Parathyroid adenoma (tissue), 2 donors: Measurements from ENCODE around the gene GNB1L.

Source experiments
- H2AFZ ChIP-seq: fragments of 300-600 bp; sonication (generic); one replicate; pipeline ENCODE4 v1.7.0; 2017; ENCODE audit warnings: antibody characterized with exemption, mild to moderate bottlenecking
- H3K27ac ChIP-seq: fragments of 300-600 bp; sonication (generic); one replicate; pipeline ENCODE4 v1.7.0; 2017
- H3K27me3 ChIP-seq: fragments of 300-600 bp; sonication (generic); one replicate; pipeline ENCODE4 v1.7.0; 2017; ENCODE audit warnings: low read length; ENCODE audit not compliant: control insufficient read depth, insufficient read depth
- H3K36me3 ChIP-seq: fragments of 300-600 bp; sonication (generic); one replicate; pipeline ENCODE4 v1.7.0; 2017; ENCODE audit warnings: low read length; ENCODE audit not compliant: control insufficient read depth, insufficient read depth
- H3K4me1 ChIP-seq: fragments of 300-600 bp; sonication (generic); one replicate; pipeline ENCODE4 v1.7.0; 2017; ENCODE audit warnings: control low read depth
- H3K4me2 ChIP-seq: fragments of 300-600 bp; sonication (generic); one replicate; pipeline ENCODE4 v1.7.0; 2017; ENCODE audit warnings: low read length
- H3K4me3 ChIP-seq: fragments of 300-600 bp; sonication (generic); one replicate; pipeline ENCODE4 v1.7.0; 2017; ENCODE audit warnings: low read depth, low read length
- H3K79me2 ChIP-seq: fragments of 300-600 bp; sonication (generic); one replicate; pipeline ENCODE4 v1.7.0; 2017; ENCODE audit warnings: control low read depth
- H3K9ac ChIP-seq: fragments of 300-600 bp; sonication (generic); one replicate; pipeline ENCODE4 v1.7.0; 2017; ENCODE audit warnings: mild to moderate bottlenecking
- H3K9me3 ChIP-seq: fragments of 300-600 bp; sonication (generic); one replicate; pipeline ENCODE4 v1.7.0; 2017; ENCODE audit warnings: low read length; ENCODE audit not compliant: control insufficient read depth
- TF ChIP-seq, protein P1 (sequence below): fragments of 300-600 bp; sonication (generic); IDR thresholded peaks from one replicate; pipeline ENCODE4 v1.7.0; 2017; ENCODE audit warnings: antibody characterized with exemption, mild to moderate bottlenecking
- donor health status: primary hyperparathyroidism.

Gene GNB1L

DNA sequence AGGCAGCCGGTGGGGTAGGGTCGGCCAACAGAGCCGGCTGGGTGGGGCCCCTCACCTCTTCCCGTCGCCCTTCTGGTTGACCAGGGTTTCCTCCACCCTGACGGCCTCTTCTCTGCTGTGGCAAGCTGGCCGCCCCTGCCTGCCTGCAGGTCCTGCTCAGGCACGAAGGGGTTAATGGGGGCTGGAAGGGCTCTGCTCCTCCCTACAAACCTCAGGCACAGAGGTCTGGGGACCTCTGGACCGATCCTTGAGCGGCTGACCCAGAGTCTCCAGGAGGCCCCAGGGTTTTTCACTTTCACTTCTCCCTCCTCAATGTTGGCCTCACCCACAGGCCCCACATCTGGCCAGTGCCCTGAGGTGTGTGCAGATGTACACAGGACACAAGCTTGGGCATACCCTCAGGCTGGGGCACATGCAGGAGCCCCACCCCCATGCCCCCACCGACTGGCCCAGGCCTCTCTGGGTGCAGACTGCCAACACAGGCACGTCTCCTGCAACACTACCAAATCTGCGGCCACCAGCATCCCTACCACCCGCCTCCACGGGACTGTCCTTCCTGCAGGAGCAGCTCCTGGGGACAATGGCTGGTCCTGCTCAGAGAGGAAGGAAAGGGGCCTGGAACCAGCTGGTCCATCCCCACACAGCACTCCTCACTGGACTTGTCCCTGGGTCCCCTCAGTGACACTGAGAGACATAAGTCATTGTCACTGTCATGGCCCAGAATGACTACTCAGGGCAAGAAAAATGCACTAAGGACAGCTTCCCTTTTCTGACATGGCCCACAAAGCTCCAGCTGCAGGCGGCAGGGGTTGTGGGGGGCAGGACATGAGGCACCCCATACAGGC lies 97.3 kb downstream of the GNB1L start:
- TF ChIP-seq, protein P1, sequence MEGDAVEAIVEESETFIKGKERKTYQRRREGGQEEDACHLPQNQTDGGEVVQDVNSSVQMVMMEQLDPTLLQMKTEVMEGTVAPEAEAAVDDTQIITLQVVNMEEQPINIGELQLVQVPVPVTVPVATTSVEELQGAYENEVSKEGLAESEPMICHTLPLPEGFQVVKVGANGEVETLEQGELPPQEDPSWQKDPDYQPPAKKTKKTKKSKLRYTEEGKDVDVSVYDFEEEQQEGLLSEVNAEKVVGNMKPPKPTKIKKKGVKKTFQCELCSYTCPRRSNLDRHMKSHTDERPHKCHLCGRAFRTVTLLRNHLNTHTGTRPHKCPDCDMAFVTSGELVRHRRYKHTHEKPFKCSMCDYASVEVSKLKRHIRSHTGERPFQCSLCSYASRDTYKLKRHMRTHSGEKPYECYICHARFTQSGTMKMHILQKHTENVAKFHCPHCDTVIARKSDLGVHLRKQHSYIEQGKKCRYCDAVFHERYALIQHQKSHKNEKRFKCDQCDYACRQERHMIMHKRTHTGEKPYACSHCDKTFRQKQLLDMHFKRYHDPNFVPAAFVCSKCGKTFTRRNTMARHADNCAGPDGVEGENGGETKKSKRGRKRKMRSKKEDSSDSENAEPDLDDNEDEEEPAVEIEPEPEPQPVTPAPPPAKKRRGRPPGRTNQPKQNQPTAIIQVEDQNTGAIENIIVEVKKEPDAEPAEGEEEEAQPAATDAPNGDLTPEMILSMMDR: no peak

DNA sequence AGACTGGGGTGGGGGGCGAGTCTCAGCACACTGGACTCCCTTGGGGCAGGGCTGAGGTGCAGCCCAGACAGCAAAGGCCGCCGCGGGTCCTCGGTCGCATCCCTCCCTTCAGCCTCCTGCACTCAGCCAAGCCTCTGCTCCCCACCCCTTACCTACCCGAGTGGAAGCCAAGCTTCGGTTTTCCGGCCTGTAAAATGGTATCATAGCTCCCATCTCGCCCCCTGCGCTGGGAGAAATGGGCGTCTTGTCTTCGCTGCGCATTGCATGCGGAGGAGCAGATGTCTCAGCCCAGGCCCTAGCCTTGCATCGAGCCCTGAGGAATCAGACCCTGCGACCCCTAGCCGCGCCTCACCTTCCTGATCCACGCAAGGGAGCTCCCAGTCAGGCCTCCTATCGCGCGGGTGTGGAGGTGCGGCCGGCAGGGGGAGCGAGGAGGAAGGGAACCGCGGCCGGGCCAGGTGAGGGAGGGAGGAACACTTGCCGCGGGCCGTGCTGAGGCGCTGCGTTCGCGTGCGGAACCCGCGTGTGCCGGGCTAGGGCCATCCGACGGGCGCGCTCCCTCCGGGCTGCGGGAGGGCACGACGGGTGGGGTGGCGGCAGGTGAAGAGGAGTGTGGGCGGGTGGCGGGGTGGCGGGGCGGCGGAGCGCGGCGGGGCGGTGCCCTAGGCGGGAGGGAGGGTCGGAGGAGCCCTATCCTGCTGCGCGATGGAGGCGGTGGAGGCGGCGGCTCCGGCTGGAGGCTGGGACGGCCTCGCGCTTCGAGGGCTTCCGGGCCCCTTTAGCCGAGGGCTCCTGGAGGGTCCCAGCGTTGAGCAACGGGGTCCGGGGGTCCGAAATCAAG lies 98.2 kb downstream of the GNB1L start:
- Histone ChIP-seq H3K36me3 (no peaks in the 10 kb centered on the region), H3K4me3 (no peak overlapping the region), H3K9ac (no peak overlapping the region), H3K27ac (no peak overlapping the region), H3K4me1 (no peaks in the 10 kb centered on the region), H3K27me3 (no peaks in the 10 kb centered on the region), H3K9me3 (no peaks in the 10 kb centered on the region), H2AFZ (no peak overlapping the region), H3K4me2 (peak overlapping the region; percentile 68), H3K79me2 (no peaks in the 10 kb centered on the region)
- TF ChIP-seq, protein P1: peak; percentile 48

More for the DNA sequence above, 97.3 kb downstream of the GNB1L start:
- Histone ChIP-seq H3K9ac (no peak overlapping the region), H3K4me1 (no peaks in the 10 kb centered on the region), H3K9me3 (no peaks in the 10 kb centered on the region), H3K27me3 (no peaks in the 10 kb centered on the region), H3K36me3 (no peaks in the 10 kb centered on the region), H3K4me2 (peak overlapping the region; percentile 68), H3K79me2 (no peaks in the 10 kb centered on the region), H3K4me3 (no peak overlapping the region), H3K27ac (no peak overlapping the region), H2AFZ (no peak overlapping the region)

DNA sequence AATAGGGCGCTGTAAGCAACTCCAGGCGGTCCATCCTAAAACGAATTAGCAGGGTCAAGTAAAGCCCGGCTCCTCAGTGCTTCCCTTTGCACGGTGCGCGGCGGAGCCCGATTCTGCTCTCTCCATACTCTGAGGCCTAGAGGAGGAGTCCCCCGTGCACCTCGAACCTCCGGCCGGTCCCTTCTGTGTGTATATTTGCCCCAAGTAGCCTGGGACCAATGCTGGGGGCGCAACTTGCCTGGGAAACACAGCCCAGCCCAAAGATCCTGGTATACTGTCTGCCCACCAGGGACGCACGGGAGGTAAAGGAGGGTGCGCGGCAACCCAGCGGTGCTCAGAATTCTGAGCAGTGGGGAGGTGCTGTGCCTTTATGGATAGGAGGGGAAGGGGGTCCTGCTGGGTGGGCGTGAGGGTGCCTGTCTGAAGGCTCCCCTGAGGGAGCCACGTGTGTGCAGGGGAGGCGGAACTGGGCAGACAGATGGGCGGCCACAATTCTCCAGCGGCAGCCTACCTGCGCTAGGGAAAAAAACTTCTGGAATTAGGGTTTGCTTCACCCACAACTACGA lies 98.9 kb downstream of the GNB1L start:
- Histone ChIP-seq H3K4me2 (no peak overlapping the region), H3K79me2 (no peaks in the 10 kb centered on the region), H3K27ac (no peak overlapping the region), H3K4me3 (no peak overlapping the region), H3K9me3 (no peaks in the 10 kb centered on the region), H3K9ac (no peak overlapping the region), H3K36me3 (no peaks in the 10 kb centered on the region), H3K27me3 (no peaks in the 10 kb centered on the region), H3K4me1 (no peaks in the 10 kb centered on the region), H2AFZ (no peak overlapping the region)
- TF ChIP-seq, protein P1: no peak

DNA sequence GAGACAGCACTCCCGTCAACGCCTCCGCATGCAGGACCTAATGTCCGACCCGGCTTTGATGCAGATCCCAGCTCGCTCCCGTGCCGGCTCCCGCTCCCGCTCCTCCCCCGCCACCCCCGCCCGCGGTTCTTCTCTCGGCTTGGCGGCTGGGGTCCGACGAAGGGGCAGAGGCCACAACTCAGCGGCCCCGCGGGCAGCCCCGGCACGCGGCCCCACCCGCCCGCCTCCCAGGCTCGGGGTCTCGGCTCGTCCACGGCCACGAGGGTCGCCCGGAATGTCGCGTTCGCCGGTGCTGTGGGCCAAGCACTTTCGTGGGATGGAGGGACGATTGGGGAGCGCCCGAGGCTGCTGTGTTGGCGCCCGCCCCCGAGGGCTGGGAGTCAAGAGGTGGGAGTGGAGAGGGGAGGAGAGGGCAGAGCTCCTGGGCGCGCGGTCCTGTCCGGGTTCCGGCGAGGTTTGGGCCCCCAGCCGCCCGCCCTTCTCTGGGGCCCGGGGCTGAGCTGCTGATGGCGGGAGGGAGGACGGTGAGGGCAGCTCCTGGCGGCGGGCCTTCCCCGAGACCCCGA lies 99.4 kb downstream of the GNB1L start:
- Histone ChIP-seq H3K9me3 (no peaks in the 10 kb centered on the region), H3K36me3 (no peaks in the 10 kb centered on the region), H2AFZ (no peak overlapping the region), H3K27ac (no peak overlapping the region), H3K4me3 (no peak overlapping the region), H3K27me3 (no peaks in the 10 kb centered on the region), H3K4me1 (no peaks in the 10 kb centered on the region), H3K9ac (no peak overlapping the region), H3K79me2 (no peaks in the 10 kb centered on the region), H3K4me2 (no peak overlapping the region)
- TF ChIP-seq, protein P1: no peak
